Measurements from ENCODE around the gene RSPRY1.
"Not testable (repeated sequence)": the region's sequence is repeated elsewhere in the genome, so short reads cannot be mapped to it uniquely, and the experiment has no call there.

Gene RSPRY1

GRCh38 chr16:57275946-57276345, 89.8 kb downstream of the RSPRY1 start:
- not testable (repeated sequence) for DNase-seq

- DNase-seq = no peak
Observed at GRCh38 chr16:57276596-57276995, 90.5 kb downstream of the RSPRY1 start.

- DNase-seq = peak in 4 of 5 donors; percentile 30 to 68 (median 37)
Observed at GRCh38 chr16:57277586-57277985, 91.5 kb downstream of the RSPRY1 start.

GRCh38 chr16:57278494-57278893, 92.4 kb downstream of the RSPRY1 start:
- DNase-seq = no peak

- DNase-seq = no peak
Observed at GRCh38 chr16:57279780-57280638, 93.9 kb downstream of the RSPRY1 start.

- DNase-seq = no peak
Observed at GRCh38 chr16:57281791-57282190, 95.7 kb downstream of the RSPRY1 start.

- DNase-seq = no peak
Observed at GRCh38 chr16:57282510-57283213, 96.5 kb downstream of the RSPRY1 start.

GRCh38 chr16:57283214-57283958, 97.3 kb downstream of the RSPRY1 start:
- no peak for DNase-seq

- DNase-seq = no peak
Observed at GRCh38 chr16:57283959-57284208, 97.8 kb downstream of the RSPRY1 start.

- DNase-seq = peak in 2 of 5 donors; percentile 29 to 32
Observed at GRCh38 chr16:57284209-57284951, 98.3 kb downstream of the RSPRY1 start, which contains the start of gene PLLP. PLLP (minus strand) TSS chr16:57284672; CDS start chr16:57284540, 132 bp downstream.

GRCh38 chr16:57284952-57285363, 98.8 kb downstream of the RSPRY1 start:
- DNase-seq = no peak

GRCh38 chr16:57285379-57285778, 99.2 kb downstream of the RSPRY1 start:
- DNase-seq = no peak

GRCh38 chr16:57289391-57290257, 103.5 kb downstream of the RSPRY1 start:
- no peak for DNase-seq

All from T-helper 1 cell (primary cell).